Uterus (tissue), 2 donors: ENCODE measurements around the gene TAPBPL.

ENCODE experiments used
- POLR2A ChIP-seq, 2 donors: fragments of 450-650 bp; IDR thresholded peaks; one replicate each; pipeline ENCODE4 v1.6.1; 2016; ENCODE audit warnings: antibody characterized with exemption in 2 of 2, mild to moderate bottlenecking in 1 of 2, moderate library complexity in 1 of 2
- TF ChIP-seq, protein P1 (sequence below), 4 experiments: fragments of 200-600 bp in 2 of 4; fragments of 450-650 bp in 2 of 4; sonication (generic) in 2 of 4; IDR thresholded peaks; one replicate each; pipeline ENCODE4 v1.5.1; 2016 to 2019; ENCODE audit warnings: antibody characterized with exemption in 4 of 4, mild to moderate bottlenecking in 2 of 4, moderate library complexity in 1 of 4

DNA sequence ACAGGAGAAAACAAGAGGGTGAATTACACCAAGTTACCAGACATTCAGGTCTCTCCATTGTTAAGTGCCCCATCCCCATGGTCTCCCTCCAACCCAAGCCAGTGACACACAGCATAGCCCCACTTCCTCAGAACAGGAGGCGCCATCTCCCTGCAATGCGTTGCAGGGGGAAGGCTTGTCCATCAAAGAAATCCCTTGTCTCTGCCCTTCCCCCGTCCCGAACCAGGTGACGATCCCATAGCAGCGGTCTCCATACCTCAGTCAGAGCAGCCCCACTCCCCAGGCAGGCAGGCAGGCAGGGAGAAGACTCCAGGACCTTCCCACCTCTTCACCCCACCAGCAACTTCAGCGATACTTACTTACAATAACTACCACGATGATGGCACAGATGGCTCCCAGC, 12.7 kb downstream of the TAPBPL start:
- TF ChIP-seq, protein P1, sequence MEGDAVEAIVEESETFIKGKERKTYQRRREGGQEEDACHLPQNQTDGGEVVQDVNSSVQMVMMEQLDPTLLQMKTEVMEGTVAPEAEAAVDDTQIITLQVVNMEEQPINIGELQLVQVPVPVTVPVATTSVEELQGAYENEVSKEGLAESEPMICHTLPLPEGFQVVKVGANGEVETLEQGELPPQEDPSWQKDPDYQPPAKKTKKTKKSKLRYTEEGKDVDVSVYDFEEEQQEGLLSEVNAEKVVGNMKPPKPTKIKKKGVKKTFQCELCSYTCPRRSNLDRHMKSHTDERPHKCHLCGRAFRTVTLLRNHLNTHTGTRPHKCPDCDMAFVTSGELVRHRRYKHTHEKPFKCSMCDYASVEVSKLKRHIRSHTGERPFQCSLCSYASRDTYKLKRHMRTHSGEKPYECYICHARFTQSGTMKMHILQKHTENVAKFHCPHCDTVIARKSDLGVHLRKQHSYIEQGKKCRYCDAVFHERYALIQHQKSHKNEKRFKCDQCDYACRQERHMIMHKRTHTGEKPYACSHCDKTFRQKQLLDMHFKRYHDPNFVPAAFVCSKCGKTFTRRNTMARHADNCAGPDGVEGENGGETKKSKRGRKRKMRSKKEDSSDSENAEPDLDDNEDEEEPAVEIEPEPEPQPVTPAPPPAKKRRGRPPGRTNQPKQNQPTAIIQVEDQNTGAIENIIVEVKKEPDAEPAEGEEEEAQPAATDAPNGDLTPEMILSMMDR (IDR thresholded peaks at IDR 0.05), result no peak
- no peak for TF ChIP-seq POLR2A (IDR thresholded peaks at IDR 0.05)
